ENCODE measurements around the gene GSN. TPM values are rescaled to one million over a fixed set of nuclear protein-coding genes. Genes with fewer than 3 reads are reported as not detected.

The GSN gene
- total RNA-seq, 8 experiments from 2014 or later = 41.1 to 1,937 (median 118) TPM

DNA sequence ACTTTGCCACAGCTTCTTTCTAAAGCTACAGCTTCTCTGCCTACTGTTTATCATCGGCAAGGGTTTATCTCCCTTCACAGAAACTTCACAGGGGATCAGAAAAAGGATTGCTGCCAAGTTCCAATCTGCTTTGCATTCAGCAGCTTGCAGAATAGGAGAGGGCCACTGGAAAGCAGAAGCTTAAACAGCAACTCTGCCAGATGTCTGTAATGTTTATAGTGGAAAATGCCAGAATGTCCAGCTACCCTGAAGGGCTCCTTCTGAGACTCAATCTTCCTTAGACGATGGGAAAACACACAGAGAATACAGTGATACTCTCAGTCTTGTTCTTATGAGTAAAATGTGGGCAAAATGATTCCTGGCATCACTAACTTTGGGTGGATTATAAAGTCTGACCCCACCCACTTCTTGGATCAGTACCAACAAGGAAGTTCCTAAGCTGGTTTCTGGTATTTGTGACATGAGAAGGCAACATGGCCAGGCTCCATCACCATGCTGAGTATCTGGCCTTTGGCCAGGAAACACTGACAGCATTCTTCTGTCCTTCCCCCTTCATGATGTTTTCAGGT lies 83.1 kb downstream of the GSN start:
- peak in 4 of 8 experiments; percentile 67 to 82 (median 74) for ATAC-seq (replicated peaks in 6 of 8)
- in situ Hi-C loops (cut with MboI; ENCODE audit: low pct_unique_long_range_greater_than_20kb in 2 of 9, low sequenced_read_pairs in 9 of 9, unreplicated experiment in 9 of 9) = no loop called here
- H3K4me3 ChIP-seq = no peak overlapping the region
- 0 to 94% (median 49%) methylated on average over 1 to 2 of the region's 2 CpGs; no CpG with 5 or more reads in 2 of the 10 experiments for WGBS, 10 experiments
- no peaks in the 10 kb centered on the region for H3K4me1 ChIP-seq (replicated peaks in 1 of 2)
- no peak overlapping the region for H3K27ac ChIP-seq

DNA sequence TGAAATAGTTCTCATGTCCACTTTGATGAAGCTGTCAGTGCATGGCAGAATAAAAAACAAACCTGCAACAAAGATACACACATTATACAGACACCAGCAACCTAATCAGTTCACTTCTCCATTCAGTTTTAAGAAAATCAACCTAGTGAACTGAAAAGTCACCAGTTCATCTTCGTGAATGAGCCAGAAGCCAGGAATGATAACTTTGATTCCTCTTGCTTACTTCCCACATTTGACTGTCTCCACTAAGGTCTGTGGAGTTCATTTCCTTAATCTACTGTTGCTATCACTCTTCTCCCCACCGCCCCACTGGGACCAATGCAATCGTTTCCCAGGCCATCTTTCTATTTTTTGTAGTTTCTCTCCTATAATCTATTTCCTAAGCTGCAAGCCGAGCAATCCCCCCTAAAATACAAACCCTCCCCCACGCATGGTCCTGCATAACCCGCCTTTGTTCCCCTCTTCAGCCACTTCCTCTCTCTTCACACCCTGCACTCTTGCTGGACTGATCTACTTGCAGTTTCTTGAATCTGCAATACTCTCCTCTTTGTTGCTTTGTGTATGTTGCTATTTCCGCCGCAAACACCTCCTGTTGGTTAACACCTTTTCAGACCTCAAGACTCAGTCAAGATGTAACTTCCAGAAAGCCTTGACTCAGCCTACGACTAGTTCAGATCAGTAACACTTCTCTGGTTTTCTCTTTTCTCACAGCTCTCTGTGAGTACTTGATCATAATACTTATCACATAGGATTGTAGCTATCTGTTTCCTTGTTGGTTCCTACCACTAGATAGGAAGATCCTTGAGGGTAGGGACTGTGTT lies 85.5 kb downstream of the GSN start:
- H3K27ac ChIP-seq = no peak overlapping the region
- WGBS, 10 experiments = 66 to 100% (median 93%) methylated on average over 3 to 9 of the region's 9 CpGs; no CpG with 5 or more reads in 1 of the 10 experiments
- no peak overlapping the region for H3K4me3 ChIP-seq
- H3K4me1 ChIP-seq (replicated peaks in 1 of 2) = no peaks in the 10 kb centered on the region
- in situ Hi-C loops (cut with MboI; ENCODE audit: low pct_unique_long_range_greater_than_20kb in 2 of 9, low sequenced_read_pairs in 9 of 9, unreplicated experiment in 9 of 9) = no loop called here
- no peak for ATAC-seq (replicated peaks in 6 of 8)

DNA sequence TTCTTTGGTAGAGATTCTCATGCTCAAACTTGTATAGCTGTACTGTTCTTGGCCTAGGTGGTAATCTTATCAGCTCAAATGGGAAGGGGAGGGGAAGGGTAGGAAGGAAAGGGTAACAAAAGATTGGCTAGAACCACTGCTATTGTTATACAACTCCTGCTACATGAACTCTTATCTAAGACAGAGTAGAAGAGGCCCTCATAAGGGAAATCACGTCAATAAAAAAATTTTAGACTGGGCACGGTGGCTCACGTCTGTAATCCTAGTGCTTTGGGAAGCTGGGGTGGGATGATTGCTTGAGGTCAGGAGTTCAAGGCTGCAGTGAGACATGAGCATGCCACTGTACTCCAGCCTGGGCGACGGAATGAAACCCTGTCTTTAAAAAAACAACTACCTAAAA lies 86.2 kb downstream of the GSN start:
- Histone ChIP-seq H3K27ac (no peak overlapping the region), H3K4me3 (no peak overlapping the region), H3K4me1 (replicated peaks in 1 of 2) (no peaks in the 10 kb centered on the region)
- 88 to 100% (median 100%) methylated on average over 1 to 5 of the region's 5 CpGs; no CpG with 5 or more reads in 2 of the 10 experiments for WGBS, 10 experiments
- in situ Hi-C loops (cut with MboI; ENCODE audit: low pct_unique_long_range_greater_than_20kb in 2 of 9, low sequenced_read_pairs in 9 of 9, unreplicated experiment in 9 of 9) = no loop called here
- no peak for ATAC-seq (replicated peaks in 6 of 8)

DNA sequence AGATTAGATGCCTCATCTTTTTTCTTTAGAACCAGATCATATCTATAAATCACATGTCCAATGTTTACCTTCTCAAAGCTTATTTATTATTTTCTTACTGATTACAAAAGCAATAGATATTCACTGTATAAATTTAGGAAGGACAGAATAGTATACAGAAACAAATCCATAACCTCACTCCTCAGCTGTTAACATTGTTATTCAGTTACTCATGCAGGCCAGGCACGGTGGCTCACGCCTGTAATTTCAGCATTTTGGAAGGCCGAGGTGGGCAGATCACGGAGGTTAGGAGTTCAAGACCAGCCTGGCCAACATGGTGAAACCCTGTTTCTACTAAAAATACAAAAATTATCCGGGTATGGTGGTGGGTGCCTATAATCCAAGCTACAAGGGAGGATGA lies 86.8 kb downstream of the GSN start:
- in situ Hi-C loops (cut with MboI; ENCODE audit: low pct_unique_long_range_greater_than_20kb in 2 of 9, low sequenced_read_pairs in 9 of 9, unreplicated experiment in 9 of 9) = no loop called here
- H3K4me3 ChIP-seq = no peak overlapping the region
- 77 to 100% (median 95%) methylated on average over 1 to 5 of the region's 5 CpGs; no CpG with 5 or more reads in 1 of the 10 experiments for whole genome bisulfite sequencing, 10 experiments
- H3K27ac ChIP-seq = no peak overlapping the region
- H3K4me1 ChIP-seq (replicated peaks in 1 of 2) = no peaks in the 10 kb centered on the region
- ATAC-seq (replicated peaks in 6 of 8) = no peak

DNA sequence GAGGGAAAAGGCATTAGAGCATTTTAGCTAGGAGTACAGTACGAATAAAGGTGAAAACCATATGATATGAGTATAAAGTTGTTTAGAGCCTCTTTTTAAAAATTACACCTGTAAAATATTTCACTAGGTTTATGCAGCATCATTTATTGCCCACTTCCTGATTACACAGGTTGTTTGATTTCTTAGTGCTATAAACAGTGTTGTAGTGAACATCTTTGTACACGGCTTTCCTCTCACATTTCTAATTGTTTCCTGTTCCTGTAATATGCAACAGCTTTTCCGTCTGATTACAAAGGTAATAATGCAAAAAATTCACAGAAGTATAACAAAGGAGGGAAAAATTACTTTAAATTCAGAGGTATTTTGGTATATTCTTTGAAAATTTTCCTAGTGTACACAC lies 89.0 kb downstream of the GSN start:
- Histone ChIP-seq H3K4me3 (no peak overlapping the region), H3K27ac (no peak overlapping the region), H3K4me1 (replicated peaks in 1 of 2) (no peaks in the 10 kb centered on the region)
- ATAC-seq (replicated peaks in 6 of 8) = no peak
- in situ Hi-C loops (cut with MboI; ENCODE audit: low pct_unique_long_range_greater_than_20kb in 2 of 9, low sequenced_read_pairs in 9 of 9, unreplicated experiment in 9 of 9) = no loop called here
- 50 to 100% (median 81%) methylated on average over 1 to 3 of the region's 3 CpGs for WGBS, 10 experiments

DNA sequence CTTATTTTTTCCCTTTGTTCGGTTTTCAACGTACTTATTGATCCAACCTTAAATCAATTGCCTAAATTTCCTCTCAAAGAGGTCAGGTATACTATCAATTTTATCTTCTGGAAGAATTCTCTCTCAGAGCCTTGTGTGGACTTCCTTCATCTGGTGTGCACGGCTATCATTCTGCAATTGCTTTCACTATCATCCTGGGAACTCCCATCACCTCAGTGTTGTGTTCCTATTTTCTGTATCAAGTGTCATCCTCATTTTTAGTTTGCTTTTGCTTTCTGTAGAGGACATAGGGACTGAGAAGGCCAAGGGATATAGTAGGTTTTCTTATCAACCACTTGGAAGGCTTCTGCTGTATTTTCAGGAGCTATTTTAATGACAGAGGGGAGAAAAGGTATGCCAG lies 90.8 kb downstream of the GSN start:
- no peak for ATAC-seq (replicated peaks in 6 of 8)
- WGBS, 10 experiments = 80 to 100% (median 91%) methylated on average over 1 to 3 of the region's 3 CpGs; no CpG with 5 or more reads in 1 of the 10 experiments
- Histone ChIP-seq H3K27ac (no peak overlapping the region), H3K4me1 (replicated peaks in 1 of 2) (peaks cover 5 to 8% of the 10 kb centered on the region in 2 donors), H3K4me3 (no peak overlapping the region)
- in situ Hi-C loops (cut with MboI; ENCODE audit: low pct_unique_long_range_greater_than_20kb in 2 of 9, low sequenced_read_pairs in 9 of 9, unreplicated experiment in 9 of 9) = no loop called here

DNA sequence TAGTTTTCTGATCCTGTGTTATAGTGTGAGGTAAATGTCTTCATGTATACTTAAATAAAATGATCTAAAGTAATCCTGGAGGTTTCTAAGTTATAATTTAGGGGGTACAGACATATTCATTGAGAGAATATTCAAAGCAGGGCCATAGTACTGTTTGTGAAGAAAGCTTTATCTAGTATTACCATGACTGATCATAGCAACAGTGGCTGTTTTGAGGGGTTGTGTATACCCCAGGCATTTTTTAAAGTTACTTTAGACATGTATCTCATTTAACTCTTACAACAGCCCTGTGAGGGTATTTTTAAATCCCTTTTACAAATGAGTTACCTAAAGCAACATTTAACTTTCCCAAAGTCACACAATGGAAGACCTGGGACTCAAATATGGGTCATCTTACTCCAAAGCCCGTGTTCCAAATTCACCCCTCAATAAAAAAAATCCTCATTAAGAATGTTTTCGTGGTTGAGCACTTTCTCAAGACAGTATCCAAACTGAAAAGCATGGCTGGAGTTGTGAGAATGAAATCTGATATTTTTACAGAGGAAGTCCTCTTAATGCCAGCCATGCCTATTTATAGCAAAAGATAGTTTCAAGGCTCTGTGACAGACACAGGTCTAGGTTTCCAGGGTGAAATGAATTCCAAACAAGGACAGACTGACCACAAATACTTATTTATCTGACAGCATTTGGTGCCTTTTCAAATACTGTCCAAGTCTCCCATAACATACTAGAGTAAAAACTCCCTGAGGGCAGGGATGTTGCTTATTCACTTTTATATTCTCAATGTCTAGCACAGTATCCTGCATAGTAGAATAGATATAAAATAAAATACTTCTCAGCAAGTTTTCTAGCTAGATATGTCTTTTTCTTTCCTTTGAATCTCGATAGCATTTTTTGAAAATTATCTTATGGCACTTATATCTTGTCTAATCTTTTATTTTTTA lies 91.7 kb downstream of the GSN start:
- Histone ChIP-seq H3K27ac (no peak overlapping the region), H3K4me1 (replicated peaks in 1 of 2) (peaks cover 5 to 8% of the 10 kb centered on the region in 2 donors), H3K4me3 (no peak overlapping the region)
- ATAC-seq (replicated peaks in 6 of 8) = no peak
- WGBS, 10 experiments = 39 to 100% (median 88%) methylated on average over 1 to 3 of the region's 3 CpGs
- in situ Hi-C loops (cut with MboI; ENCODE audit: low pct_unique_long_range_greater_than_20kb in 2 of 9, low sequenced_read_pairs in 9 of 9, unreplicated experiment in 9 of 9) = no loop called here

DNA sequence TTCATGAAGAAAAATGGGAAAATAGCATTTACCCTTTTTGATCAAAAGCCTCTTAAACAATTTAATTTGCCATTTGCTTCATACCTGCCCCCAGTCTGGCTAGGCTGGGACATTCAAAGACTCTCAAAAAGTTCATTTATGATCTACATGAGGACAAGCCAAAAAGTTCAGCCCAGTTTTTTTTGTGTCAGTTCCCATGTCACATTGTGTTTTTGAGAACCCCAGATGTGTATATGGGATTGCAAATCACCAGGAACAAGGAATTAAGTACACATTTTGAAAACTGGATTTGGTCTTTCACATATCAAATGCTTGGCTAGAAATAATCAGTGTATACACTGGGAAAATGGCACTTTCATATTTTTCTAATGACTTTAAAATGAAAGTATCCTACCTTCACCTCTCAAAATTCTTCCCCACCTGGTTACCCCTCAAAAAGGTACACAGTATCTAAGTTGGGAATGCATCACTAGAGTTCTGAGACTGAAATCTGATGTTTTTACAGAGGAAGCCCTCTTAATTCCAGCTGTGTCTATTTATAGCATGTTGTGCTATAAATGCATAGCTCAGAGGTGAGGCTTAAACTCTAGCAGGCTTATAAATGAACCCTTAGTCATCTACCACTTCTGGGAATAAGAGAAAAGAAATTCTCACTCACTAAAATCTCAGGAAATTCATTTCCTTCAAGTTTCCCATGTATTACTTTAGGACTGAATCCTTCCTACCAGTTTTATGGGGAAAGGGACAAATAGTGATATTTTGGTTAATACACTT lies 92.8 kb downstream of the GSN start:
- in situ Hi-C loops (cut with MboI; ENCODE audit: low pct_unique_long_range_greater_than_20kb in 2 of 9, low sequenced_read_pairs in 9 of 9, unreplicated experiment in 9 of 9) = no loop called here
- Histone ChIP-seq H3K27ac (no peak overlapping the region), H3K4me3 (no peak overlapping the region), H3K4me1 (replicated peaks in 1 of 2) (peaks cover 5 to 8% of the 10 kb centered on the region in 2 donors)
- peak in 5 of 8 experiments; percentile 11 to 44 (median 36) for ATAC-seq (replicated peaks in 6 of 8)

DNA sequence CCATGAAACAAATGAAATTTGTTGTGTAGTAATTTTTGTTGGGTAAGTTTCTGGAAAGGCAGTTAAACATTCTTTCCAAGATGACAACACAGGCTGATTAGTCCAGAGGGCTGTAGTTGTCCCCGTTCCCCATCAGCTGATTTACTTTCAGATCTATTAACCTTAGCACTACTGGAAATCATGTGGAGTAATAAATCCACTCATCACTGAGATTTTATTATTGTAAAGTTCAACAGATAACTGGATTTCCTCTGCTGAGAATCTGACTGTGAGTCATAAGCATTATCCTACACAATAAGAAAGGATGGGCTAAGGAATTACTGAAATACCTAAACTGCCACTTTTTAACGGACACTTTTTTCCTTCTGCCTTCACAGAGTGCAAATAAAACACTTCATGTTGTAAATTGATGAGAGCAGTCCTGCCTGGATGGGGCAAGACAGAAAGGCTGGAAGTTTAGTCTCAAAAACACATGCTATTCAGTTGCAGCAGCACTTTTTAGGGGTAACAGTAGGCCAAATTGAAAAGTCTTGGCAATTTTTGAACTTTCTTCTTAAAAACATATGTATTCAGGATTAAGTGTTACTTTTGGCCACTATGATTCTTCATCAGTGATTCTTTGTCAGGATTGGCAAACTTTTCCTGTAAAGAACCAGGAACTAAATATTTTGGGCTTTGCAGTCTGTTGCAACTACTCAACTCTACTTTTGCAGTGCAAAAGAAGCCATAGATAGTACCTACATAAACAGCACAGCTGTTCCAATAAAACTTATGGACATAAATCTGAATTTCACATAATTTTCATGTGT lies 95.1 kb downstream of the GSN start:
- in situ Hi-C loops (cut with MboI; ENCODE audit: low pct_unique_long_range_greater_than_20kb in 2 of 9, low sequenced_read_pairs in 9 of 9, unreplicated experiment in 9 of 9) = no loop called here
- peak; percentile 28 to 96 (median 76) for ATAC-seq (replicated peaks in 6 of 8)
- H3K4me1 ChIP-seq (replicated peaks in 1 of 2) = peaks cover 5 to 8% of the 10 kb centered on the region in 2 donors
- no peak overlapping the region for H3K27ac ChIP-seq
- H3K4me3 ChIP-seq = no peak overlapping the region
- WGBS, 10 experiments = 0 to 60% (median 21%) methylated on average over 1 to 2 of the region's 2 CpGs; no CpG with 5 or more reads in 2 of the 10 experiments

DNA sequence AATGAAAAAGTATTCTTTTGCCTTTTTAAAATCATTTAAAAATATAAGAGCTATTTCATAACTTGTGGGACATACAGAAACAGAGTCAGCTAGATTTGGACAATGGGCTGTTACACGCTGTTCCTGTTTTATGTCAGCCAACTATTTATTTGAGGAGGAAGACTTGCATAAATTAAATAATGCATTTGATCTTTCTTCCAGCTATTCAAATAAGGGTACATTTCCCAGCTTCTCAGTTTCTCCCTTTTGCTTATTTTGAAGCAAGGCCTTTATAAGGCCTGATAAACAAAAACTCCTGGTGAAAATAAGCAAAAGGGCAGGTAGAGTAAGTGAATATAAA lies 95.6 kb downstream of the GSN start:
- WGBS, 10 experiments = 0 to 100% (median 80%) methylated on average over 1 of the region's 1 CpG; no CpG with 5 or more reads in 1 of the 10 experiments
- Histone ChIP-seq H3K27ac (no peak overlapping the region), H3K4me1 (replicated peaks in 1 of 2) (peaks cover 5 to 8% of the 10 kb centered on the region in 2 donors), H3K4me3 (no peak overlapping the region)
- peak in 1 of 8 experiments; percentile 42 for ATAC-seq (replicated peaks in 6 of 8)
- in situ Hi-C loops (cut with MboI; ENCODE audit: low pct_unique_long_range_greater_than_20kb in 2 of 9, low sequenced_read_pairs in 9 of 9, unreplicated experiment in 9 of 9) = no loop called here

DNA sequence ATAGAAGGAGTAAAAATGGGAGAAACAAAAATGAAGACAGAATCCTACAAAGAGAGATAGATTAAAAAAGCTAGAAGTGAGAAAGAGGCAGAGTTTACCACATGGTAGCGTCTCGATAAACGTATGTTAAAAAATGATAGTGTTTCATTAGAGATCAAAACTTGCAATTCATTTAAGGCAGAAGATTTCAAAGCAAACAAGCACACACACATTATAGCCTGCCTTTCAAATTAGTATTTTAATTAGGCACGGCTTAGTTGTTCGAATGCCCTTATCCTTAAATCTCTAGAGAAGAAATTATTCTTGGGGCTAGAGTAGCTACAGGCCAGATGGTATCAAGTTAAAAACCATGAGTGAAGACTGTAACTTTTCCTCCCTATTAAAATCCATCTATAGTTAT lies 96.1 kb downstream of the GSN start:
- 8 to 97% (median 78%) methylated on average over 4 to 5 of the region's 5 CpGs; no CpG with 5 or more reads in 1 of the 10 experiments for WGBS, 10 experiments
- ATAC-seq (replicated peaks in 6 of 8) = peak in 1 of 8 experiments; percentile 33
- Histone ChIP-seq H3K4me1 (replicated peaks in 1 of 2) (peaks cover 7 to 8% of the 10 kb centered on the region in 2 donors), H3K4me3 (no peak overlapping the region), H3K27ac (no peak overlapping the region)
- in situ Hi-C loops (cut with MboI; ENCODE audit: low pct_unique_long_range_greater_than_20kb in 2 of 9, low sequenced_read_pairs in 9 of 9, unreplicated experiment in 9 of 9) = no loop called here

DNA sequence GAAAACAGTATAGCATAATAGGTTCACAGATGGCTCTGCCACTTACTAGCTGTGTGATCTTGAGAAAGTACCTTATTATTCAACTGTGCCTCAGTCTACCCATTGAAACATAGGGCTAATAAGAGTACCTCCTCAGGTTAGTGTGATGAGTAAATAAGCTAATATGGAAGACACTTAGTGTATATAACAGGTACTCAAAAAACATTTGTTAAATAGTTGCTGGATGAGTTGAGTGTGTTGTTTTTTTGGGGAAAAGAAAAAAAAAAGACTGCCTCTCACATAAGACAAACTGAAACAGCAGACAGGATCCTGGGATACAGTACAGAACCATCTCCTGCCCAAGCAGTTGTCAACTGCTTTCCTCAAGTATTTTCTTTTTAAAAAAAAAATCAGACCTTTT lies 96.9 kb downstream of the GSN start:
- Histone ChIP-seq H3K27ac (no peak overlapping the region), H3K4me1 (replicated peaks in 1 of 2) (peaks cover 8% of the 10 kb centered on the region in 2 donors), H3K4me3 (no peak overlapping the region)
- ATAC-seq (replicated peaks in 6 of 8) = no peak
- in situ Hi-C loops (cut with MboI; ENCODE audit: low pct_unique_long_range_greater_than_20kb in 2 of 9, low sequenced_read_pairs in 9 of 9, unreplicated experiment in 9 of 9) = no loop called here

All from motor neuron (in vitro differentiated cells).